GM12872 (cell line): ENCODE measurements around the gene MYMK.

Experiments
- CTCF ChIP-seq: IDR thresholded peaks from 3 replicates; pipeline ENCODE4 v1.5.1; 2011; ENCODE audit warnings: low read depth, mild to moderate bottlenecking, low read length, moderate library complexity; ENCODE audit not compliant: insufficient read depth

The MYMK gene

GRCh38 chr9:133510926-133511505 lies 13.7 kb downstream of the MYMK start:
- TF ChIP-seq CTCF, result no peak

- TF ChIP-seq CTCF, result no peak
These were observed 15.3 kb downstream of the MYMK start for GRCh38 chr9:133509179-133510083.

- no peak for TF ChIP-seq CTCF
These were observed 16.7 kb downstream of the MYMK start for GRCh38 chr9:133508046-133508445.

- no peak for TF ChIP-seq CTCF
These were observed 17.4 kb downstream of the MYMK start for GRCh38 chr9:133507246-133507965.

GRCh38 chr9:133506653-133507038 lies 18.1 kb downstream of the MYMK start:
- no peak for TF ChIP-seq CTCF

- TF ChIP-seq CTCF, result no peak
These were observed 18.7 kb downstream of the MYMK start for GRCh38 chr9:133505901-133506652.

- TF ChIP-seq CTCF, result no peak
These were observed 19.5 kb downstream of the MYMK start for GRCh38 chr9:133505186-133505830.
